ENCODE results near the gene CCDC91.

- TF ChIP-seq TP53 (CRISPR knock-in tag; IDR thresholded peaks at IDR 0.05) (no peak), ELK1 (IDR thresholded peaks at IDR 0.05; ENCODE audit: low read depth, low read length) (no peak), HEYL (CRISPR knock-in tag; IDR thresholded peaks at IDR 0.05) (no peak), ZNF302 (CRISPR knock-in tag; IDR thresholded peaks at IDR 0.05) (no peak), JUNB (IDR thresholded peaks at IDR 0.05) (no peak)
These were observed 1.1 kb downstream of the CCDC91 start for GRCh38 chr12:28191051-28192048.

All from A549 (cell line).